ENCODE data around the gene LRCOL1.

Gene LRCOL1

GRCh38 chr12:132596016-132596415 lies 14.4 kb downstream of the LRCOL1 start:
- Histone ChIP-seq H3K4me1 (ENCODE audit: insufficient read depth, low read length) (peaks cover 13% of the 10 kb centered on the region), H3K36me3 (ENCODE audit: insufficient read depth, low read length) (no peaks in the 10 kb centered on the region), H3K27me3 (ENCODE audit: insufficient read depth, low read length) (no peaks in the 10 kb centered on the region), H3K9me3 (ENCODE audit: low read length) (peaks cover 4% of the 10 kb centered on the region), H3K4me3 (ENCODE audit: low read length) (no peak overlapping the region), H2AFZ (ENCODE audit: low read depth, low read length) (no peak overlapping the region)

DNA sequence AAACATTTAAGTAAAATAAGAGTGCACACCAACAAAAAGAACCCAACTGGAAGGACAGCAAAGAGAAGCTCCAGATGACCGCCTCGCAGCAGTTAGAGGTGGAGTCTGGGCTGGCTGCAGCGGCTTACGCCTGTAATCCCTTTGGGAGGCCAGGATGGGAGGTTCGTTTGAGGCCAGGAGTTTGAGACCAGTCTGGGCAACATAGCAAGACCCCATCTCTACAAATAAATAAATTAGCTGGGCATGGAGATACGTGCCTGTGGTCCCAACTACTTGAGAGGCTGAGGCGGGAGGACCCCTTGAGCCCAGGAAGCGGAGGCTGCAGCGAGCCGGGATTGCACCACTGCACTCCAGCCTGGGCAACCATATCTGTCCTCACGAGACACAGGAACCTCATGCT lies 15.2 kb downstream of the LRCOL1 start:
- Histone ChIP-seq H3K4me3 (ENCODE audit: low read length) (no peak overlapping the region), H3K27me3 (ENCODE audit: insufficient read depth, low read length) (no peaks in the 10 kb centered on the region), H3K4me1 (ENCODE audit: insufficient read depth, low read length) (peaks cover 13% of the 10 kb centered on the region), H2AFZ (ENCODE audit: low read depth, low read length) (no peak overlapping the region), H3K9me3 (ENCODE audit: low read length) (peaks cover 5% of the 10 kb centered on the region), H3K36me3 (ENCODE audit: insufficient read depth, low read length) (no peaks in the 10 kb centered on the region)

- peak overlapping the region; percentile 49 for H2AFZ ChIP-seq (ENCODE audit: low read depth, low read length)
- no peaks in the 10 kb centered on the region for H3K27me3 ChIP-seq (ENCODE audit: insufficient read depth, low read length)
- peaks cover 5% of the 10 kb centered on the region for H3K9me3 ChIP-seq (ENCODE audit: low read length)
- H3K4me3 ChIP-seq (ENCODE audit: low read length), result peak overlapping the region; percentile 30
- H3K36me3 ChIP-seq (ENCODE audit: insufficient read depth, low read length), result no peaks in the 10 kb centered on the region
- peaks cover 13% of the 10 kb centered on the region for H3K4me1 ChIP-seq (ENCODE audit: insufficient read depth, low read length)
Observed at GRCh38 chr12:132593938-132594358, 16.4 kb downstream of the LRCOL1 start.

DNA sequence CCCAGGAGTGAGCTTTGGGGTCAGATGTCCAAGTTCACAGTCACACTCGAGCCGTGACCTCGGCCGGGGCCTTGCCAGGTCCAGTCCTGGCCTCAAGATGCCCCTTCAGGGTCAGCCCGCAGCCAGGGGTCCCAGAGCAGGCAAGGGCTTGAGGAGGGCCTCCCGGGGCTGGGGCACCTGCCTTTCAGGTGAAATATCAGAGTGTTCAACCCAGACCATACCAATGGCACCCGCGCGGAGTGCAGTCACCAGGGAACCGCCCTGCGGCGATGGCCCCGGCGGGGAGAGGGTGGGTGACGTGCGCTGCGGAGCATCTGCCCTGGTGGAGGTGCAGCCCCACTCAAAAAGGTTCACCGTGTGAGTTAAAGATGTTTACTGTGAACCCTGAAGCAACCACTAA lies 16.9 kb downstream of the LRCOL1 start:
- Histone ChIP-seq H3K36me3 (ENCODE audit: insufficient read depth, low read length) (no peaks in the 10 kb centered on the region), H2AFZ (ENCODE audit: low read depth, low read length) (peak overlapping the region; percentile 49), H3K4me1 (ENCODE audit: insufficient read depth, low read length) (peaks cover 13% of the 10 kb centered on the region), H3K4me3 (ENCODE audit: low read length) (peak overlapping the region; percentile 30), H3K27me3 (ENCODE audit: insufficient read depth, low read length) (no peaks in the 10 kb centered on the region), H3K9me3 (ENCODE audit: low read length) (peaks cover 5% of the 10 kb centered on the region)

GRCh38 chr12:132593071-132593470 lies 17.3 kb downstream of the LRCOL1 start:
- Histone ChIP-seq H3K9me3 (ENCODE audit: low read length) (peaks cover 5% of the 10 kb centered on the region), H3K4me1 (ENCODE audit: insufficient read depth, low read length) (peaks cover 13% of the 10 kb centered on the region), H2AFZ (ENCODE audit: low read depth, low read length) (no peak overlapping the region), H3K27me3 (ENCODE audit: insufficient read depth, low read length) (no peaks in the 10 kb centered on the region), H3K4me3 (ENCODE audit: low read length) (no peak overlapping the region), H3K36me3 (ENCODE audit: insufficient read depth, low read length) (no peaks in the 10 kb centered on the region)

DNA sequence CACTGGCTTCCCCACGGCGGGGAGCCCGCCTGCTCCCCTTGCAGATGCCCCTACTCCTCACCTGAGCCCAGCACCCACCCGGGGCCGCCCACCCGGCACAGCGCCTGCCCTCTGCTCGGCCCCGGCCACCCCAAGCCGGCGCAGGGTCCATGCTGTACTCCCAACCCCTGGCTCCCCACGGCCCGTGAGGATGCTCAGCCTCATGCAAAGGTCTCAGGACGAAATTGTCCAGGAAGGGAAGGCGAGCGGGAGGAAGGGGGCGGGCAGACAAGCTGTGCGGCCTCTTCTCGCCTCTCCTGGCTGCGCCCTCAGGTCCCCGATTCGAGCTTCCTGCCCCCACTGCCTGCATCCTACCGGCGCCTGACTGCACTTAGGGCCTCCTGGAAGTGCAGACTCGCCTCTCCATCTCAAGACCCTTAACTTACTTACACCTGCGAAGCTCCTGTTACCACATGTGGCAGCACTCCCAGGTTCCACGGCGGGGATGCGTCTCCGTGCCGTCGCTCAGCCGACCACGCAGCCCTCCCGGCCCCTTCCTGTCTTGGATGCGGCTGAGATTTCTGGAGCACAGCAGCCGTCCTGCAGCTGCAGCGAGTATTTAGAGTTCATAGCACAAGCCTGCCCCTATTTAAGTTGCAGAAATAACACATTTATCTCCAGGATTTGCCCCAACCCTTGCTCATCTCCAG lies 18.0 kb downstream of the LRCOL1 start:
- Histone ChIP-seq H3K36me3 (ENCODE audit: insufficient read depth, low read length) (no peaks in the 10 kb centered on the region), H3K4me3 (ENCODE audit: low read length) (no peak overlapping the region), H3K27me3 (ENCODE audit: insufficient read depth, low read length) (no peaks in the 10 kb centered on the region), H3K4me1 (ENCODE audit: insufficient read depth, low read length) (peaks cover 10% of the 10 kb centered on the region), H2AFZ (ENCODE audit: low read depth, low read length) (no peak overlapping the region), H3K9me3 (ENCODE audit: low read length) (peaks cover 5% of the 10 kb centered on the region)

- Histone ChIP-seq H3K36me3 (ENCODE audit: insufficient read depth, low read length) (no peaks in the 10 kb centered on the region), H3K27me3 (ENCODE audit: insufficient read depth, low read length) (no peaks in the 10 kb centered on the region), H3K9me3 (ENCODE audit: low read length) (peaks cover 5% of the 10 kb centered on the region), H2AFZ (ENCODE audit: low read depth, low read length) (no peak overlapping the region), H3K4me1 (ENCODE audit: insufficient read depth, low read length) (peaks cover 9% of the 10 kb centered on the region), H3K4me3 (ENCODE audit: low read length) (no peak overlapping the region)
Observed at GRCh38 chr12:132591107-132591935, 19.1 kb downstream of the LRCOL1 start.

DNA sequence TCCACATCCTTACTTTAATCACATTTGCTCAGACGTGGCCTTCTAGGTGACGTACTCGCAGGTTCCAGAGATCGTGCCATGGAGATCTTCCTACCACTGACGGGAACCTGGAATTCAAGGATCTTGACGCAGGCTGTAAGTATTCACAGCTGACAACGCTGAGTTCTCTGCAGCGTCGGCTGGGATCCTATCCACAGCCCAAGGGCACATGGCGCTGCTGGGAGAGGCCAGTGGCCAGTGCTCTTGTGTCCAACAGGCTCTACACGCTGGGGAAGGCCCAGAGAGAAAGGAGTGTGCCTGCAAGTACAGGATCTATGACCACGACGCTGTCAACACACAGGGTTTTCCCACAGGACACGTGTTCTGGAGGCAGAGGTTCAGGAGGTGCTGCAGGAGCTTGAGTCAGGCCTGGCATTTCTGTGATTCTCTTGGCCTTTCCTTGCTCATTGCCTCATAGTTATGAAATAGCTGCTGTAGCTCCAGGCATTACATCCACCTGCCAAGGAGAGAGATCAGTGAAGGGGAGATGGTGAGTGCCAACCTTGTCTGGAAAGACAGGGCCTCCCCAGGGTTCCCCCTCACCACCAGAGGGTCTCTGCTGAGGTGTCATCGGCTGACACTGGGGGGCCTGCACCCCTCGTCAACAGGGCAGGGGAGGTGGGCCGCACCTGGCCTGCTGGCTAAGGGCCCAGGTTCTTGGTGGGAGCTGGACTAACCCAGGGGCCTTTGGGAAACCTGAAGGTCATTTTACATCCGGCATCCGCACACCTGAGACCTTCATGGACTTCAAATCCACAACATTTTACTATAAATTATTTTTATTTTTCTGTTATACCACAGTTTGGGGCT lies 21.3 kb downstream of the LRCOL1 start:
- Histone ChIP-seq H3K4me1 (ENCODE audit: insufficient read depth, low read length) (peaks cover 9% of the 10 kb centered on the region), H3K27me3 (ENCODE audit: insufficient read depth, low read length) (no peaks in the 10 kb centered on the region), H3K4me3 (ENCODE audit: low read length) (no peak overlapping the region), H2AFZ (ENCODE audit: low read depth, low read length) (no peak overlapping the region), H3K36me3 (ENCODE audit: insufficient read depth, low read length) (no peaks in the 10 kb centered on the region), H3K9me3 (ENCODE audit: low read length) (peaks cover 5% of the 10 kb centered on the region)

- Histone ChIP-seq H2AFZ (ENCODE audit: low read depth, low read length) (no peak overlapping the region), H3K36me3 (ENCODE audit: insufficient read depth, low read length) (no peaks in the 10 kb centered on the region), H3K4me3 (ENCODE audit: low read length) (no peak overlapping the region), H3K4me1 (ENCODE audit: insufficient read depth, low read length) (peaks cover 4% of the 10 kb centered on the region), H3K9me3 (ENCODE audit: low read length) (peaks cover 5% of the 10 kb centered on the region), H3K27me3 (ENCODE audit: insufficient read depth, low read length) (no peaks in the 10 kb centered on the region)
Observed at GRCh38 chr12:132588319-132588718, 22.1 kb downstream of the LRCOL1 start.

DNA sequence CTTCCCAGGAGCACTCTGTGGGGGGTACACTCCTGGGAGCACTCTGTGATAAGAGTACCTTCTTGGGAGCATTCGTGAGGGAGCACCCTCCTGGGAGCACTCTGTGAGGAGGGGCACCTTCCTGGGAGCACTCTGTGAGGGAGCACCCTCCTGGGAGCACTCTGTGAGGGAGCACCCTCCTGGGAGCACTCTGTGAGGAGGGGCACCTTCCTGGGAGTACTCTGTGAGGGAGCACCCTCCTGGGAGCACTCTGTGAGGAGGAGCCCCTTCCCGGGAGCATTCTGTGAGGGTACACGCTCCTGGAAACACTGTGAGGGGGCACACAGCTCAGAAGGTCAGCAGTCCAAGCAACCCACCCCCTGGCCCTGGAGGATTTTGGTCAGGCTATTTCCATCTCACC lies 22.6 kb downstream of the LRCOL1 start:
- H3K36me3 ChIP-seq (ENCODE audit: insufficient read depth, low read length), result no peaks in the 10 kb centered on the region
- H2AFZ ChIP-seq (ENCODE audit: low read depth, low read length), result no peak overlapping the region
- peaks cover 5% of the 10 kb centered on the region for H3K9me3 ChIP-seq (ENCODE audit: low read length)
- H3K4me1 ChIP-seq (ENCODE audit: insufficient read depth, low read length), result no peaks in the 10 kb centered on the region
- H3K27me3 ChIP-seq (ENCODE audit: insufficient read depth, low read length), result no peaks in the 10 kb centered on the region
- H3K4me3 ChIP-seq (ENCODE audit: low read length), result no peak overlapping the region

- Histone ChIP-seq H3K4me3 (ENCODE audit: low read length) (no peak overlapping the region), H3K27me3 (ENCODE audit: insufficient read depth, low read length) (no peaks in the 10 kb centered on the region), H3K4me1 (ENCODE audit: insufficient read depth, low read length) (no peaks in the 10 kb centered on the region), H3K36me3 (ENCODE audit: insufficient read depth, low read length) (peaks cover 1% of the 10 kb centered on the region), H2AFZ (ENCODE audit: low read depth, low read length) (no peak overlapping the region), H3K9me3 (ENCODE audit: low read length) (peaks cover 7% of the 10 kb centered on the region)
Observed at GRCh38 chr12:132586929-132587328, 23.5 kb downstream of the LRCOL1 start.

GRCh38 chr12:132585177-132585576 lies 25.2 kb downstream of the LRCOL1 start:
- Histone ChIP-seq H3K36me3 (ENCODE audit: insufficient read depth, low read length) (peaks cover 16% of the 10 kb centered on the region), H2AFZ (ENCODE audit: low read depth, low read length) (no peak overlapping the region), H3K9me3 (ENCODE audit: low read length) (peaks cover 2% of the 10 kb centered on the region), H3K4me1 (ENCODE audit: insufficient read depth, low read length) (no peaks in the 10 kb centered on the region), H3K4me3 (ENCODE audit: low read length) (no peak overlapping the region), H3K27me3 (ENCODE audit: insufficient read depth, low read length) (no peaks in the 10 kb centered on the region)

DNA sequence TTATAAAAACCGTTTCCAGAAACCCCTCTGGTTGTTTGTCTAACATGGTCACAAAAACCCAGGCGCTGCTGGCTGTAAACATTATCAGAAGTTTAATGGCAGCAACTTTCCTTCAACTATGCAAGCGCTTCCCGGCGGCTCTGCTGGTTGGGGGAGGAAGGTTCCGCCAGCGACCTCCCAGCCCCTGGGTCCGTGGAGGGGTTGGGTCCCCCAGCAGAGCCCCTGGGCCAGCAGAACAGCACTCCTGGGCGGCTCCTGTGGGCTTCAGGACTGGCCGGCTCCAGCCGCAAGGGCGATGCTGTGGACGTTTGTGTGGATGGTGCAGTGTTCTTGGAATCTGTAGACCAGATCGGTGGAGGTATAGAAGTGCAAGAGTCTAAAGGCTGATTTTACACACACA lies 26.0 kb downstream of the LRCOL1 start:
- Histone ChIP-seq H3K36me3 (ENCODE audit: insufficient read depth, low read length) (peaks cover 19% of the 10 kb centered on the region), H3K9me3 (ENCODE audit: low read length) (peaks cover 2% of the 10 kb centered on the region), H3K4me1 (ENCODE audit: insufficient read depth, low read length) (no peaks in the 10 kb centered on the region), H3K27me3 (ENCODE audit: insufficient read depth, low read length) (no peaks in the 10 kb centered on the region), H3K4me3 (ENCODE audit: low read length) (no peak overlapping the region), H2AFZ (ENCODE audit: low read depth, low read length) (no peak overlapping the region)

Measured in neuron (in vitro differentiated cells).